ENCODE measurements around the gene ARF1.

ARF1 gene

GRCh38 chr1:228073061-228073856 lies 9.2 kb upstream of the ARF1 start:
- H3K9me3 Mint-ChIP-seq: no peaks in the 10 kb centered on the region
- no peak for DNase-seq
- H3K4me3 Mint-ChIP-seq: no peak overlapping the region
- H3K4me1 Mint-ChIP-seq: no peaks in the 10 kb centered on the region
- H3K27ac Mint-ChIP-seq: no peak overlapping the region
- H3K36me3 Mint-ChIP-seq (ENCODE audit: low read depth): no peaks in the 10 kb centered on the region
- H3K27me3 Mint-ChIP-seq: no peaks in the 10 kb centered on the region
- ATAC-seq: no peak

GRCh38 chr1:228073857-228074545 lies 8.5 kb upstream of the ARF1 start:
- ATAC-seq: no peak
- no peak for DNase-seq
- Mint-ChIP-seq H3K4me1 (peaks cover 3% of the 10 kb centered on the region), H3K27me3 (no peaks in the 10 kb centered on the region), H3K9me3 (no peaks in the 10 kb centered on the region), H3K36me3 (ENCODE audit: low read depth) (no peaks in the 10 kb centered on the region), H3K27ac (no peak overlapping the region), H3K4me3 (no peak overlapping the region)

GRCh38 chr1:228074954-228075730 lies 7.4 kb upstream of the ARF1 start:
- Mint-ChIP-seq H3K9me3 (no peaks in the 10 kb centered on the region), H3K4me1 (peaks cover 5% of the 10 kb centered on the region), H3K27me3 (no peaks in the 10 kb centered on the region), H3K36me3 (ENCODE audit: low read depth) (no peaks in the 10 kb centered on the region), H3K4me3 (no peak overlapping the region), H3K27ac (no peak overlapping the region)
- no peak for ATAC-seq
- no peak for DNase-seq

- no peaks in the 10 kb centered on the region for H3K27me3 Mint-ChIP-seq
- DNase-seq (no peak), ATAC-seq (no peak)
- no peak overlapping the region for H3K27ac Mint-ChIP-seq
- no peaks in the 10 kb centered on the region for H3K9me3 Mint-ChIP-seq
- no peak overlapping the region for H3K4me3 Mint-ChIP-seq
- peaks cover 6% of the 10 kb centered on the region for H3K4me1 Mint-ChIP-seq
- no peaks in the 10 kb centered on the region for H3K36me3 Mint-ChIP-seq (ENCODE audit: low read depth)
Observed at GRCh38 chr1:228075801-228076271, 6.7 kb upstream of the ARF1 start.

GRCh38 chr1:228076796-228077430 lies 5.6 kb upstream of the ARF1 start:
- Mint-ChIP-seq H3K27ac (no peak overlapping the region), H3K4me3 (no peak overlapping the region), H3K27me3 (no peaks in the 10 kb centered on the region), H3K4me1 (peaks cover 11% of the 10 kb centered on the region), H3K36me3 (ENCODE audit: low read depth) (no peaks in the 10 kb centered on the region), H3K9me3 (no peaks in the 10 kb centered on the region)
- DNase-seq: no peak
- ATAC-seq: no peak

- Mint-ChIP-seq H3K36me3 (ENCODE audit: low read depth) (no peaks in the 10 kb centered on the region), H3K9me3 (no peaks in the 10 kb centered on the region), H3K27ac (no peak overlapping the region), H3K27me3 (no peaks in the 10 kb centered on the region), H3K4me1 (peaks cover 11% of the 10 kb centered on the region), H3K4me3 (no peak overlapping the region)
- DNase-seq (no peak), ATAC-seq (no peak)
Observed at GRCh38 chr1:228077565-228078330, 4.8 kb upstream of the ARF1 start.

- Mint-ChIP-seq H3K4me1 (peaks cover 15% of the 10 kb centered on the region), H3K9me3 (no peaks in the 10 kb centered on the region), H3K27ac (no peak overlapping the region), H3K27me3 (no peaks in the 10 kb centered on the region), H3K36me3 (ENCODE audit: low read depth) (peaks cover 9% of the 10 kb centered on the region), H3K4me3 (no peak overlapping the region)
- DNase-seq (no peak), ATAC-seq (no peak)
Observed at GRCh38 chr1:228079013-228079412, 3.5 kb upstream of the ARF1 start.

GRCh38 chr1:228079601-228080263 lies 2.8 kb upstream of the ARF1 start:
- H3K36me3 Mint-ChIP-seq (ENCODE audit: low read depth): peaks cover 16% of the 10 kb centered on the region
- H3K27me3 Mint-ChIP-seq: no peaks in the 10 kb centered on the region
- no peaks in the 10 kb centered on the region for H3K9me3 Mint-ChIP-seq
- ATAC-seq (no peak), DNase-seq (no peak)
- no peak overlapping the region for H3K27ac Mint-ChIP-seq
- peak overlapping the region; percentile 6 for H3K4me3 Mint-ChIP-seq
- peaks cover 22% of the 10 kb centered on the region for H3K4me1 Mint-ChIP-seq

- Mint-ChIP-seq H3K36me3 (ENCODE audit: low read depth) (peaks cover 28% of the 10 kb centered on the region), H3K27ac (peak overlapping the region; percentile 78), H3K9me3 (no peaks in the 10 kb centered on the region), H3K27me3 (no peaks in the 10 kb centered on the region), H3K4me3 (peak overlapping the region; percentile 96), H3K4me1 (peaks cover 36% of the 10 kb centered on the region)
- ATAC-seq (no peak), DNase-seq (no peak)
Observed at GRCh38 chr1:228081144-228081543, 1.4 kb upstream of the ARF1 start.

- Mint-ChIP-seq H3K4me3 (peak overlapping the region; percentile 96), H3K9me3 (no peaks in the 10 kb centered on the region), H3K27ac (peak overlapping the region; percentile 94), H3K4me1 (peaks cover 42% of the 10 kb centered on the region), H3K27me3 (no peaks in the 10 kb centered on the region), H3K36me3 (ENCODE audit: low read depth) (peaks cover 30% of the 10 kb centered on the region)
- DNase-seq: no peak
- ATAC-seq: peak; percentile 4
Observed at GRCh38 chr1:228081578-228082213, 812 bp upstream of the ARF1 start.

GRCh38 chr1:228082918-228083870 lies 686 bp downstream of the ARF1 start:
- Mint-ChIP-seq H3K27ac (peak overlapping the region; percentile 94), H3K4me1 (peaks cover 57% of the 10 kb centered on the region), H3K27me3 (no peaks in the 10 kb centered on the region), H3K4me3 (peak overlapping the region; percentile 96), H3K36me3 (ENCODE audit: low read depth) (peaks cover 37% of the 10 kb centered on the region), H3K9me3 (no peaks in the 10 kb centered on the region)
- DNase-seq (peak; percentile 45), ATAC-seq (no peak)

- Mint-ChIP-seq H3K36me3 (ENCODE audit: low read depth) (peaks cover 40% of the 10 kb centered on the region), H3K27ac (peak overlapping the region; percentile 94), H3K4me3 (peak overlapping the region; percentile 96), H3K9me3 (no peaks in the 10 kb centered on the region), H3K27me3 (no peaks in the 10 kb centered on the region), H3K4me1 (peaks cover 61% of the 10 kb centered on the region)
- ATAC-seq: no peak
- no peak for DNase-seq
Observed at GRCh38 chr1:228083871-228084278, 1.4 kb downstream of the ARF1 start.

Measured in activated naive CD8-positive, alpha-beta T cell treated with anti-CD3 and anti-CD28 coated beads, Interleukin-2, amount 50 U/mL, for 24 hours (primary cell).